GM12878 (cell line): ENCODE results near the gene PRKCE. TPM values are rescaled to one million over a fixed set of nuclear protein-coding genes. Genes with fewer than 3 reads are reported as not detected.

Source experiments
- ATAC-seq: fragments of 200-7000 bp; cut with Tn5 transposase; 3 replicates; pipeline ENCODE4 v1.9.1; 2020; ENCODE audit warnings: mild to moderate bottlenecking, moderate library complexity
- BruUV-seq: library from RNA; stranded (reverse); fragments of 400-500 nt; replicated peaks from 2 replicates; lab custom pipeline; 2021; lab: Mats Ljungman, UMichigan
- CTCF ChIA-PET: fragments of 300-600 bp; sonication (Branson Sonifier 250); formaldehyde crosslinking; extraction: SDS; loops from one replicate; lab custom pipeline; 2021; ENCODE audit warnings: inconsistent platforms; lab: Yijun Ruan, JAX
- POLR2A ChIA-PET: fragments of 350-600 bp; formaldehyde crosslinking; extraction: SDS; loops from one replicate; lab custom pipeline; 2021; ENCODE audit warnings: inconsistent platforms; lab: Charles Lee
- RAD21 ChIA-PET: fragments of 300-600 bp; sonication (Branson Sonifier 250); formaldehyde crosslinking; loops from one replicate; lab custom pipeline; 2023; ENCODE audit warnings: antibody characterized with exemption; ENCODE audit not compliant: unreplicated experiment; lab: Charles Lee
- SMC1A ChIA-PET: fragments of 300-600 bp; sonication (Branson Sonifier 250); formaldehyde crosslinking; loops from one replicate; lab custom pipeline; 2023; ENCODE audit not compliant: unreplicated experiment, uncharacterized antibody; lab: Charles Lee
- DNase-seq: peaks from one replicate; pipeline ENCODE4 v3.0.0-alpha.2; 2011; ENCODE audit warnings: low read depth, low spot score
- FAIRE-seq: peaks from 3 replicates; lab custom pipeline; 2011; peaks lifted over from hg19 to GRCh38; lab: Jason Lieb, UNC
- H2AFZ ChIP-seq: 2 replicates; pipeline ENCODE4 v1.6.0; 2011; ENCODE audit warnings: low read depth, low read length, control low read depth; ENCODE audit not compliant: control insufficient read depth
- H3K27ac ChIP-seq: 2 replicates; pipeline ENCODE4 v1.5.1; 2011; ENCODE audit warnings: control low read depth; ENCODE audit not compliant: control insufficient read depth, insufficient read depth
- H3K27me3 ChIP-seq, 2 experiments: replicated peaks in 1 of 2; 2 replicates each; pipeline versions ENCODE4 v1.6.0 to v1.6.1; 2011; ENCODE audit warnings: low read length in 1 of 2; ENCODE audit not compliant: control insufficient read depth in 2 of 2, insufficient read depth in 2 of 2
- H3K36me3 ChIP-seq, 2 experiments: 2 replicates each; pipeline ENCODE4 v1.5.1; 2011; ENCODE audit warnings: low read length in 1 of 2; ENCODE audit not compliant: control insufficient read depth in 2 of 2, insufficient read depth in 2 of 2
- H3K4me1 ChIP-seq: 2 replicates; pipeline ENCODE4 v1.6.1; 2011; ENCODE audit warnings: mild to moderate bottlenecking, low read length, moderate library complexity, mixed read lengths; ENCODE audit not compliant: control insufficient read depth, insufficient read depth
- H3K4me2 ChIP-seq: 2 replicates; pipeline ENCODE4 v1.6.0; 2011; ENCODE audit warnings: control low read depth; ENCODE audit not compliant: control insufficient read depth, insufficient read depth
- H3K4me3 ChIP-seq: fragments of 200-600 bp; sonication (generic); 2 replicates; pipeline ENCODE4 v1.5.1; 2016
- H3K79me2 ChIP-seq: 2 replicates; pipeline ENCODE4 v1.6.0; 2011; ENCODE audit warnings: low read length; ENCODE audit not compliant: control insufficient read depth, insufficient read depth
- H3K9ac ChIP-seq: 2 replicates; pipeline ENCODE4 v1.8.0; 2011; ENCODE audit warnings: low read length, control low read depth, mixed read lengths; ENCODE audit not compliant: control insufficient read depth, insufficient read depth
- H3K9me3 ChIP-seq: replicated peaks from 3 replicates; pipeline ENCODE4 v1.5.1; 2011; ENCODE audit warnings: mild to moderate bottlenecking, low read length; ENCODE audit not compliant: control insufficient read depth, insufficient read depth
- H4K20me1 ChIP-seq: 2 replicates; pipeline ENCODE4 v1.6.0; 2011; ENCODE audit not compliant: control insufficient read depth, insufficient read depth
- ATF7 ChIP-seq: fragments of 450-650 bp; IDR thresholded peaks from 2 replicates; pipeline ENCODE4 v1.6.1; 2016; ENCODE audit warnings: low read depth, mild to moderate bottlenecking
- DPF2 ChIP-seq: fragments of 450-650 bp; IDR thresholded peaks from 2 replicates; pipeline ENCODE4 v1.6.1; 2017; ENCODE audit warnings: mild to moderate bottlenecking
- EED ChIP-seq: sonication (generic); IDR thresholded peaks from 2 replicates; pipeline ENCODE4 v1.6.1; 2016; ENCODE audit warnings: antibody characterized with exemption, low read depth
- IKZF1 ChIP-seq: fragments of 450-650 bp; conservative IDR thresholded peaks from 2 replicates; pipeline ENCODE4 v1.6.1; 2017; ENCODE audit warnings: antibody characterized with exemption, mild to moderate bottlenecking
- IKZF2 ChIP-seq, 2 experiments: fragments of 450-650 bp; IDR thresholded peaks; 2 replicates each; pipeline ENCODE4 v1.6.1; 2017; ENCODE audit warnings: mild to moderate bottlenecking in 2 of 2, moderate library complexity in 2 of 2
- JUNB ChIP-seq: IDR thresholded peaks from 2 replicates; pipeline ENCODE4 v1.6.1; 2016; ENCODE audit warnings: antibody characterized with exemption, mild to moderate bottlenecking
- NFIC ChIP-seq: IDR thresholded peaks from 2 replicates; pipeline ENCODE4 v1.6.1; 2012; ENCODE audit warnings: low read depth, mild to moderate bottlenecking, inconsistent platforms, low read length, moderate library complexity
- RUNX3 ChIP-seq: IDR thresholded peaks from 2 replicates; pipeline ENCODE4 v1.6.1; 2012; ENCODE audit warnings: low read length, inconsistent platforms
- SPI1 ChIP-seq: IDR thresholded peaks from 2 replicates; pipeline ENCODE4 v1.6.1; 2011; ENCODE audit warnings: low read depth, mild to moderate bottlenecking, low read length, moderate library complexity, borderline replicate concordance; ENCODE audit not compliant: insufficient read depth
- YBX1 ChIP-seq: fragments of 450-650 bp; IDR thresholded peaks from 2 replicates; pipeline ENCODE4 v1.6.1; 2016; ENCODE audit warnings: antibody characterized with exemption
- ZNF592 ChIP-seq: fragments of 450-650 bp; IDR thresholded peaks from 2 replicates; pipeline ENCODE4 v1.6.1; 2017; ENCODE audit warnings: mild to moderate bottlenecking, moderate library complexity
- WGBS: methylation state at CpG from one replicate; pipeline ENCODE4 v1.1.6; 2016; ENCODE audit warnings: low lambda C conversion rate; ENCODE audit not compliant: insufficient replicate concordance, insufficient coverage; ENCODE audit errors: missing lambda C conversion rate; 5-methylcytosine and 5-hydroxymethylcytosine counted together
- in situ Hi-C: fragments of 300-500 bp; cut with MboI; formaldehyde crosslinking; loops from 9 replicates; pipeline ENCODE4 v1.14.3; 2018; ENCODE audit warnings: mixed read lengths
- intact Hi-C: fragments of 100-400 bp; cut with micrococcal nuclease; formaldehyde crosslinking; loops from one replicate; pipeline ENCODE4 v1.14.2; 2022; ENCODE audit not compliant: unreplicated experiment
- polyA plus RNA-seq, 11 experiments: library from polyadenylated mRNA; depleted of rRNA in 4 of 11; unstranded in 6 of 11; stranded (reverse) in 5 of 11; fragments of >200 nt; fragmentation: Nextera tagmentation in 4 of 11; fragmentation: Illumina TruSeq in 1 of 11; extraction: Ambion mirVana in 4 of 11; extraction: Trizol in 1 of 11; gene quantifications; 1 replicate in 1 of 11; 2 replicates in 10 of 11; pipeline versions ENCODE4 v1.2.1 to v1.2.3, GENCODE V29; 2011 to 2016; ENCODE audit warnings: inconsistent platforms in 2 of 11, missing spikeins in 2 of 11, low read depth in 1 of 11
- total RNA-seq, 4 experiments: library from RNA; depleted of rRNA in 3 of 4; stranded (reverse); fragments of >200 nt in 3 of 4; fragmentation: Illumina TruSeq in 1 of 4; extraction: Trizol in 1 of 4; gene quantifications; 2 replicates each; pipeline versions ENCODE4 v1.2.1 to v1.2.3, GENCODE V29; 2013 to 2021
- TF ChIP-seq, protein P1 (sequence below): IDR thresholded peaks from 2 replicates; pipeline ENCODE4 v1.6.1; 2012; ENCODE audit warnings: low read length, inconsistent platforms

PRKCE gene
- total and polyA plus RNA-seq, 10 of the 15 experiments (the other 5 are each of a cell fraction or from before 2014, with no cell fraction given), result 2.6 to 28.2 (median 11.3) TPM

DNA sequence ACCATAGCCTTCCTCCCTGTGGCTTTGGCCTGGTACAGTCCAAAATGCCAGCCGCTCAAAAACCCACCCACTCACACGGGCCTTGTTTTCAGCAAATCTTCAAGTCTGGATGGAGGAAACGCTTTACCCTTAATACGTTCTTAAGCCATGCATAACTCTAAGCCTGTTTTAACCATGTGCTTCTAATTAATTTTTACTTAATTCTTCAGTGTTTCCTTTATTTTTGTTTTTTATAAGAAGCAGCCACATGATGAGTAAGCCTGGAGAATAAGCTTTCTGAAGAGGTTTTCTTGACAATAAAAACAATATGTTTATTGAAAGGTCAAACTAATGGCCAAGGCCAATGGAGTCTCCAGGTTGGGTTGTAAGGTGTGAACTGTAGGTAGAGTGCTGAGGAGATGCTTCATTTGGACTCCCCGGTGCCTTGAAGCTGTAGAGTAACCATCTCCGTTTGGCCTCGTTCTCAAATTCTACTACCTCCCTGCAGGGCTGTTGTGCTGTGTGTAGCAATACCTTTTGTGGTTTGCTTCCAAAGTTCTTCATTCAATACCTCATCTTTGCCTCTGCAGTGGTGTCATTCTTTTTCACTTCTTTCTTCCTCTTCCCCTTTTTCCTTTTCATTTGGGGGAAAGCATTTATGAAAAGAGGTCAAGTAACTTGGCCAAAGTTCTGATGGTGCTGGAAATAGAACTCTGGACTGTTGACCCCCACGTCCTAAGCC is 113.7 kb downstream of the PRKCE start:
- no TSS peak for BruUV-seq
- H3K27me3 ChIP-seq, result no peaks in the 10 kb centered on the region
- H2AFZ ChIP-seq, result no peak overlapping the region
- CTCF ChIA-PET, result interaction anchor here (0.9 to 1.6 kb wide), 4 partner anchors 15 to 180 kb away, joined by 3 to 10 read pairs (median 4); no protein-coding TSS in a partner anchor
- no peaks in the 10 kb centered on the region for H3K9me3 ChIP-seq
- in situ Hi-C loops, result no loop called here
- no peak for FAIRE-seq
- no peak overlapping the region; the same call in 1 of the 2 replicates for H3K27ac ChIP-seq
- H3K4me2 ChIP-seq, result peak overlapping the region; percentile 50
- H3K4me3 ChIP-seq, result no peak overlapping the region
- ATAC-seq, result peak; percentile 69
- 80% methylated on average over 8 of the region's 8 CpGs for WGBS
- RAD21 ChIA-PET, result interaction anchor here (0.8 to 1.6 kb wide), 4 partner anchors 32 to 171 kb away, joined by 3 to 4 read pairs (median 4); no protein-coding TSS in a partner anchor
- H3K36me3 ChIP-seq, result no peaks in the 10 kb centered on the region
- no peak overlapping the region for H3K9ac ChIP-seq
- SMC1A ChIA-PET, result interaction anchor here (0.8 to 2.1 kb wide), 9 partner anchors 9 to 108 kb away, joined by 3 to 12 read pairs (median 3); no protein-coding TSS in a partner anchor
- peaks cover 3% of the 10 kb centered on the region for H4K20me1 ChIP-seq
- POLR2A ChIA-PET, result no interaction called here
- peaks cover 2% of the 10 kb centered on the region; the same call in 1 of the 2 replicates for H3K79me2 ChIP-seq
- TF ChIP-seq NFIC (peak; percentile 69; the same call in 1 of the 2 replicates), EED (peak; percentile 83), ZNF592 (no peak), JUNB (0 out of 2 replicates have a peak, but pooled peaks have one; percentile 15), RUNX3 (peak; percentile 85), IKZF2 (IDR thresholded peaks at IDR 0.05) (peak; percentile 72 to 77; a peak in 3 of 4 replicates), ATF7 (peak; percentile 40; the same call in 1 of the 2 replicates), YBX1 (no peak), DPF2 (no peak), IKZF1 (peak; percentile 73), SPI1 (peak; percentile 76)
- TF ChIP-seq, protein P1, sequence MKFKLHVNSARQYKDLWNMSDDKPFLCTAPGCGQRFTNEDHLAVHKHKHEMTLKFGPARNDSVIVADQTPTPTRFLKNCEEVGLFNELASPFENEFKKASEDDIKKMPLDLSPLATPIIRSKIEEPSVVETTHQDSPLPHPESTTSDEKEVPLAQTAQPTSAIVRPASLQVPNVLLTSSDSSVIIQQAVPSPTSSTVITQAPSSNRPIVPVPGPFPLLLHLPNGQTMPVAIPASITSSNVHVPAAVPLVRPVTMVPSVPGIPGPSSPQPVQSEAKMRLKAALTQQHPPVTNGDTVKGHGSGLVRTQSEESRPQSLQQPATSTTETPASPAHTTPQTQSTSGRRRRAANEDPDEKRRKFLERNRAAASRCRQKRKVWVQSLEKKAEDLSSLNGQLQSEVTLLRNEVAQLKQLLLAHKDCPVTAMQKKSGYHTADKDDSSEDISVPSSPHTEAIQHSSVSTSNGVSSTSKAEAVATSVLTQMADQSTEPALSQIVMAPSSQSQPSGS, result peak; percentile 58; the same call in 1 of the 2 replicates
- DNase-seq, result no peak
- intact Hi-C loops, result no loop called here
- H3K4me1 ChIP-seq, result peaks cover 15% of the 10 kb centered on the region
